ENCODE measurements around the gene SLC5A12.

GRCh38 chr11:26618441-26618840, 103.4 kb downstream of the SLC5A12 start:
- TF ChIP-seq CTCF (IDR thresholded peaks at IDR 0.05; ENCODE audit: insufficient read depth, low read length) (no peak), POLR2AphosphoS5 (IDR thresholded peaks at IDR 0.05; ENCODE audit: low read depth) (no peak), GABPA (IDR thresholded peaks at IDR 0.05; ENCODE audit: low read depth) (no peak), REST (IDR thresholded peaks at IDR 0.05; ENCODE audit: insufficient replicate concordance, low read depth) (no peak), SPI1 (IDR thresholded peaks at IDR 0.05; ENCODE audit: borderline replicate concordance, low read depth) (no peak)

Measured in HL-60 (cell line).